GM21381 (cell line): ENCODE results near the gene DSCAM.
"Not testable (repeated sequence)": the region's sequence is repeated elsewhere in the genome, so short reads cannot be mapped to it uniquely, and the experiment has no call there.

Source experiments
- ATAC-seq: cut with Tn5 transposase; IDR thresholded peaks from one replicate; pipeline ENCODE4 v1.9.1; 2021; ENCODE audit warnings: mild to moderate bottlenecking, moderate library complexity; ENCODE audit not compliant: unreplicated experiment

Gene DSCAM

GRCh38 chr21:40474513-40474912 is 372.4 kb downstream of the DSCAM start:
- ATAC-seq = no peak

GRCh38 chr21:40472013-40472412 is 374.9 kb downstream of the DSCAM start:
- no peak for ATAC-seq

- ATAC-seq = no peak
Observed at GRCh38 chr21:40471103-40471502, 375.9 kb downstream of the DSCAM start.

- no peak for ATAC-seq
Observed at GRCh38 chr21:40466893-40467483, 380.0 kb downstream of the DSCAM start.

- ATAC-seq = no peak
Observed at GRCh38 chr21:40465382-40465781, 381.6 kb downstream of the DSCAM start.

GRCh38 chr21:40463176-40463575 is 383.8 kb downstream of the DSCAM start:
- ATAC-seq = no peak

GRCh38 chr21:40461008-40461407 is 385.9 kb downstream of the DSCAM start:
- no peak for ATAC-seq

- no peak for ATAC-seq
Observed at GRCh38 chr21:40457741-40458140, 389.2 kb downstream of the DSCAM start.

- no peak for ATAC-seq
Observed at GRCh38 chr21:40454057-40454456, 392.9 kb downstream of the DSCAM start.

- ATAC-seq = no peak
Observed at GRCh38 chr21:40453183-40453582, 393.8 kb downstream of the DSCAM start.

- ATAC-seq = no peak
Observed at GRCh38 chr21:40452548-40452947, 394.4 kb downstream of the DSCAM start.

GRCh38 chr21:40447016-40447415 is 399.9 kb downstream of the DSCAM start:
- no peak for ATAC-seq

GRCh38 chr21:40445349-40445921 is 401.5 kb downstream of the DSCAM start:
- no peak for ATAC-seq

- ATAC-seq = not testable (repeated sequence)
Observed at GRCh38 chr21:40439581-40439980, 407.4 kb downstream of the DSCAM start.

GRCh38 chr21:40438616-40439015 is 408.3 kb downstream of the DSCAM start:
- ATAC-seq = no peak

GRCh38 chr21:40436261-40436660 is 410.7 kb downstream of the DSCAM start:
- ATAC-seq = no peak

GRCh38 chr21:40433538-40433937 is 413.4 kb downstream of the DSCAM start:
- ATAC-seq = no peak

- ATAC-seq = no peak
Observed at GRCh38 chr21:40425981-40426380, 421.0 kb downstream of the DSCAM start.

- ATAC-seq = no peak
Observed at GRCh38 chr21:40422896-40423635, 423.9 kb downstream of the DSCAM start.

- no peak for ATAC-seq
Observed at GRCh38 chr21:40421121-40421520, 425.8 kb downstream of the DSCAM start.

GRCh38 chr21:40416572-40416971 is 430.4 kb downstream of the DSCAM start:
- no peak for ATAC-seq

- no peak for ATAC-seq
Observed at GRCh38 chr21:40408561-40408960, 438.4 kb downstream of the DSCAM start.
